Neural cell (in vitro differentiated cells): Measurements from ENCODE around the gene ERBB4. TPM values are rescaled to one million over a fixed set of nuclear protein-coding genes. Genes with fewer than 3 reads are reported as not detected.

Experiments
- H2AFZ ChIP-seq: fragments of 200-600, 300-800 bp; sonication (generic), shearing (Covaris generic); 2 replicates; pipeline ENCODE4 v1.6.0; 2014; ENCODE audit warnings: low read depth, mild to moderate bottlenecking, antibody characterized with exemption, low read length, moderate library complexity
- H3F3A ChIP-seq: fragments of 200-600 bp; shearing (Covaris generic); 2 replicates; pipeline ENCODE4 v1.6.1; 2016; ENCODE audit warnings: mild to moderate bottlenecking, moderate library complexity, mixed read lengths, antibody characterized with exemption, low read length; ENCODE audit not compliant: insufficient read depth, poor library complexity, severe bottlenecking
- H3K27ac ChIP-seq: fragments of 200-600, 300-800 bp; sonication (generic), shearing (Covaris generic); 2 replicates; pipeline ENCODE4 v1.5.1; 2014; ENCODE audit warnings: mild to moderate bottlenecking, low read length, moderate library complexity
- H3K27me3 ChIP-seq: fragments of 300-800, 200-600 bp; sonication (generic), shearing (Covaris generic); 2 replicates; pipeline ENCODE4 v1.6.0; 2014; ENCODE audit warnings: mild to moderate bottlenecking, low read depth, low read length, moderate library complexity; ENCODE audit not compliant: insufficient read depth
- H3K36me3 ChIP-seq: fragments of 300-800, 200-600 bp; sonication (generic), shearing (Covaris generic); 2 replicates; pipeline ENCODE4 v1.5.1; 2014; ENCODE audit warnings: mild to moderate bottlenecking, antibody characterized with exemption, low read length, moderate library complexity; ENCODE audit not compliant: insufficient read depth
- H3K4me2 ChIP-seq: fragments of 300-800, 200-600 bp; sonication (generic), shearing (Covaris generic); 2 replicates; pipeline ENCODE4 v1.6.0; 2014; ENCODE audit warnings: mild to moderate bottlenecking, low read length
- H3K4me3 ChIP-seq: fragments of 300-800, 200-600 bp; sonication (generic), shearing (Covaris generic); 2 replicates; pipeline ENCODE4 v1.5.1; 2014; ENCODE audit warnings: mild to moderate bottlenecking, low read length, moderate library complexity
- H3K79me2 ChIP-seq: fragments of 200-600 bp; shearing (Covaris generic); replicated peaks from 2 replicates; pipeline ENCODE4 v1.6.0; 2014; ENCODE audit warnings: mild to moderate bottlenecking, low read length, moderate library complexity; ENCODE audit not compliant: insufficient read depth
- H3K9ac ChIP-seq: fragments of 300-800, 200-600 bp; sonication (generic), shearing (Covaris generic); 2 replicates; pipeline ENCODE4 v1.6.1; 2016; ENCODE audit warnings: mild to moderate bottlenecking, low read length, mixed read lengths
- H3K9me2 ChIP-seq: fragments of 200-600 bp; shearing (Covaris generic); 2 replicates; pipeline ENCODE4 v1.6.1; 2016; ENCODE audit warnings: mild to moderate bottlenecking, low read length, mixed read lengths; ENCODE audit not compliant: insufficient read depth
- H3K9me3 ChIP-seq: fragments of 200-600, 300-800 bp; sonication (generic), shearing (Covaris generic); 2 replicates; pipeline ENCODE4 v1.6.1; 2016; ENCODE audit warnings: mild to moderate bottlenecking, mixed run types, low read length, moderate library complexity, mixed read lengths
- H4K20me1 ChIP-seq: fragments of 200-600 bp; shearing (Covaris generic); 2 replicates; pipeline ENCODE4 v1.6.1; 2016; ENCODE audit warnings: mild to moderate bottlenecking, mixed run types; ENCODE audit not compliant: insufficient read depth
- EP300 ChIP-seq: fragments of 450-650 bp; conservative IDR thresholded peaks from 2 replicates; pipeline ENCODE4 v1.6.1; 2014; ENCODE audit warnings: antibody characterized with exemption, mild to moderate bottlenecking, moderate library complexity; ENCODE audit not compliant: poor library complexity, severe bottlenecking
- EZH2 ChIP-seq: fragments of 200-600, 300-800 bp; shearing (Covaris generic), sonication (generic); IDR thresholded peaks from 2 replicates; pipeline ENCODE4 v1.6.1; 2014; ENCODE audit warnings: antibody characterized with exemption, low read length, borderline replicate concordance, mild to moderate bottlenecking; ENCODE audit not compliant: insufficient read depth, poor library complexity, severe bottlenecking
- MXI1 ChIP-seq: fragments of 450-650 bp; conservative IDR thresholded peaks from 2 replicates; pipeline ENCODE4 v1.6.1; 2014; ENCODE audit warnings: antibody characterized with exemption, mild to moderate bottlenecking; ENCODE audit not compliant: poor library complexity, severe bottlenecking
- POLR2AphosphoS5 ChIP-seq: IDR thresholded peaks from 2 replicates; pipeline ENCODE4 v1.6.1; 2012
- RAD21 ChIP-seq: fragments of 450-650 bp; conservative IDR thresholded peaks from 2 replicates; pipeline ENCODE4 v1.6.1; 2014; ENCODE audit warnings: antibody characterized with exemption, mild to moderate bottlenecking, moderate library complexity
- SMC3 ChIP-seq: fragments of 450-650 bp; conservative IDR thresholded peaks from 2 replicates; pipeline ENCODE4 v1.6.1; 2014; ENCODE audit warnings: antibody characterized with exemption, mild to moderate bottlenecking, moderate library complexity; ENCODE audit not compliant: poor library complexity
- TAF1 ChIP-seq: IDR thresholded peaks from 2 replicates; pipeline ENCODE4 v1.6.1; 2012; ENCODE audit warnings: low read depth
- polyA plus RNA-seq: library from polyadenylated mRNA; depleted of rRNA; stranded (reverse); fragments of >200 nt; gene quantifications from 2 replicates; pipeline ENCODE4 v1.2.3, GENCODE V29; 2014
- TF ChIP-seq, protein P1 (sequence below): IDR thresholded peaks from 2 replicates; pipeline ENCODE4 v1.6.1; 2012; ENCODE audit warnings: borderline replicate concordance
- TF ChIP-seq, protein P2 (sequence below): fragments of 450-650 bp; IDR thresholded peaks from 2 replicates; pipeline ENCODE4 v1.5.1; 2014; ENCODE audit warnings: antibody characterized with exemption, mild to moderate bottlenecking, moderate library complexity; ENCODE audit not compliant: poor library complexity, severe bottlenecking

The ERBB4 gene
- polyA plus RNA-seq, 1 donor from 2014 or later, result 0.69 TPM

DNA sequence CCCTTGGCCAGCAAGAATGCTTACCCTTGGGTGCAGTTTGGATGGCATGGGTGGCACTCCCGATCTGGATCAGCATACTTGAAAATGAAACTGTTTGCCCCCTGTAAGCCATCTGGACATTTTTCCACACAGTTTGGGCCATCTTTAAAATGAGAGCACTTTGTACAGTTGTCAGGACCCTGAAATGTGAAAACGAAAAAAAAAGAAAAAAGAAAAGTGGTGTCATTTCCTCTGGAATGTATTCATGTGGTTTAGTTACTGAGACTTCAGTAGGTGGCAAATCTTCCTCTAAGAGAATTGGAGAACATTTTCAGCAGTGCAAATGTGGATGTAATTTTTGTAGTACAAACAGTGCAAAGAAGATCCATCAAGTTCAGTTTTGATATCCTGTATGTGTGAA, 873.3 kb downstream of the ERBB4 start:
- H3K27me3 ChIP-seq, result no peaks in the 10 kb centered on the region
- H4K20me1 ChIP-seq, result no peaks in the 10 kb centered on the region
- no peaks in the 10 kb centered on the region for H3K79me2 ChIP-seq
- no peak overlapping the region for H3K4me2 ChIP-seq
- no peak for TF ChIP-seq EZH2
- no peak for TF ChIP-seq RAD21
- TF ChIP-seq SMC3, result no peak
- TF ChIP-seq TAF1, result no peak
- TF ChIP-seq EP300, result no peak
- TF ChIP-seq POLR2AphosphoS5, result no peak
- no peak for TF ChIP-seq MXI1
- TF ChIP-seq, protein P1, sequence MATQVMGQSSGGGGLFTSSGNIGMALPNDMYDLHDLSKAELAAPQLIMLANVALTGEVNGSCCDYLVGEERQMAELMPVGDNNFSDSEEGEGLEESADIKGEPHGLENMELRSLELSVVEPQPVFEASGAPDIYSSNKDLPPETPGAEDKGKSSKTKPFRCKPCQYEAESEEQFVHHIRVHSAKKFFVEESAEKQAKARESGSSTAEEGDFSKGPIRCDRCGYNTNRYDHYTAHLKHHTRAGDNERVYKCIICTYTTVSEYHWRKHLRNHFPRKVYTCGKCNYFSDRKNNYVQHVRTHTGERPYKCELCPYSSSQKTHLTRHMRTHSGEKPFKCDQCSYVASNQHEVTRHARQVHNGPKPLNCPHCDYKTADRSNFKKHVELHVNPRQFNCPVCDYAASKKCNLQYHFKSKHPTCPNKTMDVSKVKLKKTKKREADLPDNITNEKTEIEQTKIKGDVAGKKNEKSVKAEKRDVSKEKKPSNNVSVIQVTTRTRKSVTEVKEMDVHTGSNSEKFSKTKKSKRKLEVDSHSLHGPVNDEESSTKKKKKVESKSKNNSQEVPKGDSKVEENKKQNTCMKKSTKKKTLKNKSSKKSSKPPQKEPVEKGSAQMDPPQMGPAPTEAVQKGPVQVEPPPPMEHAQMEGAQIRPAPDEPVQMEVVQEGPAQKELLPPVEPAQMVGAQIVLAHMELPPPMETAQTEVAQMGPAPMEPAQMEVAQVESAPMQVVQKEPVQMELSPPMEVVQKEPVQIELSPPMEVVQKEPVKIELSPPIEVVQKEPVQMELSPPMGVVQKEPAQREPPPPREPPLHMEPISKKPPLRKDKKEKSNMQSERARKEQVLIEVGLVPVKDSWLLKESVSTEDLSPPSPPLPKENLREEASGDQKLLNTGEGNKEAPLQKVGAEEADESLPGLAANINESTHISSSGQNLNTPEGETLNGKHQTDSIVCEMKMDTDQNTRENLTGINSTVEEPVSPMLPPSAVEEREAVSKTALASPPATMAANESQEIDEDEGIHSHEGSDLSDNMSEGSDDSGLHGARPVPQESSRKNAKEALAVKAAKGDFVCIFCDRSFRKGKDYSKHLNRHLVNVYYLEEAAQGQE, result no peak
- TF ChIP-seq, protein P2, sequence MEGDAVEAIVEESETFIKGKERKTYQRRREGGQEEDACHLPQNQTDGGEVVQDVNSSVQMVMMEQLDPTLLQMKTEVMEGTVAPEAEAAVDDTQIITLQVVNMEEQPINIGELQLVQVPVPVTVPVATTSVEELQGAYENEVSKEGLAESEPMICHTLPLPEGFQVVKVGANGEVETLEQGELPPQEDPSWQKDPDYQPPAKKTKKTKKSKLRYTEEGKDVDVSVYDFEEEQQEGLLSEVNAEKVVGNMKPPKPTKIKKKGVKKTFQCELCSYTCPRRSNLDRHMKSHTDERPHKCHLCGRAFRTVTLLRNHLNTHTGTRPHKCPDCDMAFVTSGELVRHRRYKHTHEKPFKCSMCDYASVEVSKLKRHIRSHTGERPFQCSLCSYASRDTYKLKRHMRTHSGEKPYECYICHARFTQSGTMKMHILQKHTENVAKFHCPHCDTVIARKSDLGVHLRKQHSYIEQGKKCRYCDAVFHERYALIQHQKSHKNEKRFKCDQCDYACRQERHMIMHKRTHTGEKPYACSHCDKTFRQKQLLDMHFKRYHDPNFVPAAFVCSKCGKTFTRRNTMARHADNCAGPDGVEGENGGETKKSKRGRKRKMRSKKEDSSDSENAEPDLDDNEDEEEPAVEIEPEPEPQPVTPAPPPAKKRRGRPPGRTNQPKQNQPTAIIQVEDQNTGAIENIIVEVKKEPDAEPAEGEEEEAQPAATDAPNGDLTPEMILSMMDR, result no peak
- H2AFZ ChIP-seq, result no peak overlapping the region
- H3K4me3 ChIP-seq, result no peak overlapping the region
- H3K9ac ChIP-seq, result no peak overlapping the region
- no peaks in the 10 kb centered on the region for H3K9me2 ChIP-seq
- H3K27ac ChIP-seq, result no peak overlapping the region
- H3K36me3 ChIP-seq, result no peaks in the 10 kb centered on the region
- H3F3A ChIP-seq, result no peaks in the 10 kb centered on the region
- no peaks in the 10 kb centered on the region for H3K9me3 ChIP-seq

DNA sequence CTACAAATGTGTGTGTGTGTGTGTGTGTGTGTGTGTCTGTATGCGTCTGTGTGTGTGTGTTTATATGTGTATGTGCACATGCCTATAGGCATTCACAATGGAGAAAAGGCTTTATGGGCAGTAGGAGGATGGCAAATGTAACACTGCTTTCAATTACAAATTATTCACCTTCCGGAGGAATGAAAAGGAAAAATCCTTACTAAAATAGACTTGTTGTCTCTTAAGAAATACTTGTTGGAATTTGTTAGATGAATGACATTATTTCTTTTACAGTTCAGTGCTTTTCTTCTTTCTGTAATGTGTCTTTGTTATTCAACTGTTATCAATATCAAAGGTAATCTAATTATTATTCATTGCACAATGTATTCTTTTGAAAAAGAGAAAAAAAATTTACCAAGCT, 874.3 kb downstream of the ERBB4 start:
- Histone ChIP-seq H3K4me2 (no peak overlapping the region), H3K36me3 (no peaks in the 10 kb centered on the region), H3K79me2 (no peaks in the 10 kb centered on the region), H4K20me1 (no peaks in the 10 kb centered on the region), H3F3A (no peaks in the 10 kb centered on the region), H3K9me3 (no peaks in the 10 kb centered on the region), H3K27me3 (no peaks in the 10 kb centered on the region), H3K9me2 (no peaks in the 10 kb centered on the region), H2AFZ (no peak overlapping the region), H3K27ac (no peak overlapping the region), H3K4me3 (no peak overlapping the region), H3K9ac (no peak overlapping the region)
- no peak for TF ChIP-seq RAD21
- TF ChIP-seq, protein P1, result no peak
- TF ChIP-seq TAF1, result no peak
